ENCODE data around the gene NUDT19. TPM values are rescaled to one million over a fixed set of nuclear protein-coding genes. Genes with fewer than 3 reads are reported as not detected.
"Not testable (repeated sequence)": the region's sequence is repeated elsewhere in the genome, so short reads cannot be mapped to it uniquely, and the experiment has no call there.

The NUDT19 gene
- total RNA-seq, 1 donor from 2014 or later: 16.9 TPM

DNA sequence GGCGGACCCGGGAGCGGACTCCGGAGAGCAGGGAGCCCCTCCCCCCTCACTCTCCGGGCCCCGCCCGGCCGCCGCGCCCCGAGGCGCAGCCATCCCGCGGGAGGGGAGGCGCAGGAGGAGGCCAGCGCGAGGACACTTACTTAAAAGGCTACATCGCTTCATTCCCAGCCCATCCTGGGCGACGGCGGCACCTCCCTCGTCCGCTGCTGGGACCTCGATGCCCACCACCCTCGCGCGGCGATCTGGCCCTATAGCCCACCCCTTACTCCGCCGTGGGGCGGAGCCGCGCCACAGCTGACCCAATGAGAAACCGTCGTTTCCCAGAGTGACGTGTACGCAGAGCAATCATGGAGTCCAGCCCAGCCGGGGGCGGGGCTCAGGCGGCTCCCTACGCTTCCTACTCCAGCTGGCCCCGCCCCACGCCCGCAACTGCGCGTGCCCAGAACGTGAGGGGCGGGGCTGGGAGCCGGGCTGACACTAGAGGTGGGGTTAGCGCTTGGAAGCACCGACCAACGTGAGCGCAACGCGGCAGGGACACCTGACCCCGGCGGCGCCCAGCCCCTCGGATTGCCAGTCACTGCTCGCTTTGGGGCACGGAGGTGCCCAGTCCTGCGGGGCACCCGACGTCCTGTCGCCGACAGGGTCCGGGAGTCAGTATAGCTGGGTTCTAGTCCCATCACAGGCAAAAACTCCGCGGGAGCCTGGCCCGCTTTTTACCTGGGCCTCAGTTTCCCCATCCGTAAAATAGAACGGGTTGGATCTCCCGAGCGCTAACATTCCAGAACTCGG, 16.5 kb upstream of the NUDT19 start, which contains the start of gene ANKRD27:
ANKRD27 (minus strand) TSS at position 250 of the 789 bp plus-strand sequence. CDS start 16,165 bp downstream, outside the sequence.
- peak; percentile 75 for DNase-seq (ENCODE audit: extremely low read depth, low read depth, low spot score)

DNA sequence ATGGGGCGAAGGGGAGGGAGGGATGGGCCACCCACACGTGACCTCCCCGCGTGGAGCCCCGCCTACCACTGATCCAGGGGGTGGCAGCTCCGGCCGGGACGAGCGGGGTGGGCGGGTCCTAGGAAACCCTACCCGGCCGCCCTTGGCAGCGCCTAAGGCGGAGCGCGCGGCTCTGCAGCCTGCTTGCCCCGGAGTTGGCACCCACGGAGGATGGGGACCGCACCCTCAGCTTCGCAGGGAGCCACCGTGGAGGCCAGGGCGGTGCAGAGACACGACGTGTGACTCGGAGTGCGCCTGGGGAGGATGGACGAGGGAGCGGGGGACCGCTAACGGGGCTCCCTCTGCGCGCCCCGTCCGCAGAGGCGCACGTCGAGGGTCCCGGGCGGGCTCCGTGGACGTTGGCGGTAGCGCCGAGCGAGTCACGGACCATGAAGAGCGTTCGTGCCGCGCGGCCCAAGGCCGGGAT, 15.9 kb upstream of the NUDT19 start, which contains the start of gene RGS9BP:
RGS9BP (plus strand) TSS at position 129 of the 466 bp plus-strand sequence. CDS start 416 bp downstream, outside the sequence.
- DNase-seq (ENCODE audit: extremely low read depth, low read depth, low spot score): no peak

DNA sequence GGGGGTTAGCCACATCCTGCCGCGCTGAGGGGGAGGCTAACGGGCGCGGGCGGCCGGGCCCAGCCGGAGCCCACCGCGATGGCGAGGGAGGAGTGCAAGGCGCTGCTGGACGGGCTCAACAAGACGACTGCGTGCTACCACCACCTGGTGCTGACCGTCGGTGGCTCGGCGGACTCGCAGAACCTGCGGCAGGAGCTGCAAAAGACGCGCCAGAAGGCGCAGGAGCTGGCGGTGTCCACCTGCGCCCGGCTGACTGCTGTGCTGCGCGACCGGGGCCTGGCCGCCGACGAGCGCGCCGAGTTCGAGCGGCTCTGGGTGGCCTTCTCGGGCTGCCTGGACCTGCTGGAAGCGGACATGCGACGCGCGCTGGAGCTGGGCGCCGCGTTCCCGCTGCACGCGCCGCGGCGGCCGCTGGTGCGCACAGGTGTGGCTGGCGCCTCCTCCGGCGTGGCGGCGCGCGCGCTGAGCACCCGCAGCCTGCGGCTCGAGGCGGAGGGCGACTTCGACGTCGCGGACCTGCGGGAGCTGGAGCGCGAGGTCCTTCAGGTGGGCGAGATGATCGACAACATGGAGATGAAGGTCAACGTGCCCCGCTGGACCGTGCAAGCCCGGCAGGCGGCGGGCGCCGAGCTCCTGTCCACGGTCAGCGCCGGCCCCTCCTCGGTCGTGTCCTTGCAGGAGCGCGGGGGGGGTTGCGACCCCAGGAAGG, 15.3 kb upstream of the NUDT19 start:
- DNase-seq (ENCODE audit: extremely low read depth, low read depth, low spot score): no peak

DNA sequence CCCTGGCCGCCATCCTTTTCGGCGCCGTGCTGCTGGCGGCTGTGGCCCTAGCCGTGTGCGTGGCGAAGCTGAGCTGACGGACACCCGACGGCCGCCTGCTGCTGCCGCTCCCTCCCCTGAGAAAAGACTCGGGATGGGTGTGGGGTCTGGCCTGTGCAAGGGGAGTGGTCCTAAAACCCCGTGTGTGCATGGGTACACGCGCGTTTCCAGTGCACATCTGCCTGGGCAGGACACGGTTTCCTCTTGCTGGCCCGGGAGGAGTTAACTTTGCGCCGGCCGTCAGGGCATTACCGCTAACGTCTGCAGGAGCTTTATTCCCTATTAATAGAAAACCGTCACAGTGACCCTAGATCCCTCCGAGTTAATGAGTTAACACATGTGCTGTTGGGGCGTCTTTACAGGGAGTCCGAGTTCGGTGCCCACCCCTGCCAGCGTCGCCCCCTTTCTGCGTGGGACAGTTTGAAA, 14.7 kb upstream of the NUDT19 start:
- DNase-seq (ENCODE audit: extremely low read depth, low read depth, low spot score): no peak

DNA sequence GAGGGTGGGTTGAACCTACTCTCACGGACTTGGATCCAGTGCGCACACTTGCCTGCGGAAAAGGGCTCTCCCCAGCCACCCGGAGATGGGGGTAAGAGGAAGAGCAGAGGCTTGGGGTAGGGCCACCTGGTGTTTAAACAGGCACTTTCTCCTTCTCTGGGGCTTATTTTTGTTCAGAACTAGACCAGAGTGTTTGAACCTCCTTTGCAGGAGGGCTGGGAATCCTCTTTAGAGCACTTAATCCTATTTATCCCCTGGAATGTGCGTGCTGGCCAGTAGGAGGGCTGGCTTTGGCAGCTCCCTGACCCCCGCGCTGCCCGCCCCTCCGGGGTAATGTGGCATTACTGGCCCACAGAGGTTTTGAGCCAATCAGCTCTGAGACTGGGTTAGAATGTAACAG, 14.0 kb upstream of the NUDT19 start:
- no peak for DNase-seq (ENCODE audit: extremely low read depth, low read depth, low spot score)

DNA sequence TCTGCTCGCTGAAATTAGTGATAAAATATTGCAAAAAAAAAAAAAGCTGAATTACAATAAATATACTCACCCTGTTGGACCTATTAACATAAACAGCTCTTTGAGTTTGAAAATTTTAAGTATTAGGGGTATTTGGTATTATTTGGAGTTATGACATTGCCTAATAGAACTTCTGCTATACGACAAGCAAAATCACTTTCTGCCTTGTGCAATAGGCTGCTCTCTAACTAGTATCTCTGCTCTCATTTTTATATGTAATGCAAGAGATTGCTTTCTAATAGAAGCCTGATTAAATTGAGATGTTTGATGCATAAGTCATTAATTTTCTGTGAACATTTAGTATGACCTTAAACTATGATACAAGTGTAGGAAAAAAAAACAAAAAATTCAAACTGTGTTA, 10.6 kb upstream of the NUDT19 start:
- DNase-seq (ENCODE audit: extremely low read depth, low read depth, low spot score): no peak

DNA sequence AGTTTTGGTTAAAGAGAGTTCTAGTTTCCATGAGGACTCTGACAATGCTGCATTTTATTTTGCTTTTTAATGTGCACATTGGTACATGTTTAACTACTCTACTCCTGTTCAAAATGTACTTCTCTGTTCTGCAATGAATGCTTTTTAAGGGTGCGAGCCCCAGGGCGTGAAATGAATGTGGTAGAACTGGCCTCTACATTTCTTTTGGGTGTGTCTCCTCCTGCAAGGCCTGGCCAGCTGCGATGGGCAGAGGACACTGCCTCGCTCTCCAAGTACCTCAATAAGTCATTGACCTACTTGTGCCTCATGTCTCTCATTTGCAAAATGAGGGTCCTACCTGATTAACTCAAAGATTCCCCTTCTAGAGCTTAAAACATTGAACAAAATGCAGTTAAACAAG, 9.3 kb upstream of the NUDT19 start:
- no peak for DNase-seq (ENCODE audit: extremely low read depth, low read depth, low spot score)

DNA sequence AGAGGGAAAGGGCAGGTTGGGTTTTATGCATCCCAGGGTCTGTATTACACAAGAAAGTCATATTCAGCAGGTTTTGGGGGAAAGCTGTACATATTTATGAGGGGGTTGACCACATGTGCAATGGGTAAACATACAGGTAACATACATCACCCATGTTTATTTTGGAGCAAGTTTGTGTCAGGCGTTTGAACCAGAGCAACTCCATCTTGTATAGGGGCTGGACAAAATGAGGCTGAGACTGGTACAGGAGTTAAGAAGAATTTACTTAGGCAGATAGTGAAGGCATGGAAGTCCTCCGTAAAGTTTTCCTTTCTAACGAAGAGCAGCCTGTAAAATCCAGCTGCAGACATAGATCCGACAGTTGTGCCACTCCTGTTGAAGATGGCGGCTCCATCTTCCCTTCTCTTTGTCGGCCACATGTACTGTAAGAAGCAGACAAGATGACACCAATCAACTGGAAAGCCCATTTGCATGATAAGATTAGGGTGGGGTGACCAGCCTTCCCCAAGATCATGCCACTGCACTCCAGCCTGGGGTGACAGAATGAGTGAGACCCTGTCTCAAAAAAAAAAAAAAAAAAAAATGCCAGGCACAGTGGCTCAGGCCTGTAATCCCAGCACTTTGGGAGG, 4.7 kb upstream of the NUDT19 start:
- DNase-seq (ENCODE audit: extremely low read depth, low read depth, low spot score): no peak

DNA sequence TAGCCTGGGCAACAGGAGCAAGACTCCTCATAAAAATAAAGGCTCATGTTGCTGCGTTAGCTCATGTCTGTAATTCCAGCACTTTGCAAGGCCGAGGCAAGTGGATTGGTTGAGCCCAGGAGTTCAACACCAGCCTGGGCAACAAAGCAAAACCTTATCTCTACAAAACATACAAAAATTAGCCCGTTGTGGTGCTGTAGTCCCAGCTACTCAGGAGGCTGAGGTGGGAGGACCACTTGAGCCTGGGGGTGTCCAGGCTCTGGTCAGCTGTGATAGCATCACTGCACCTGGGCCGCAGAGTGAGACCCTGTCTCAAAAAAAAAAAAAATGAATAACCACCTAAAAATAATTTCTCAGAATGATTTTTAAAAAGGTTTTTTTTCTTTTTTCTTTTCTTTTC, 3.9 kb upstream of the NUDT19 start:
- DNase-seq (ENCODE audit: extremely low read depth, low read depth, low spot score): no peak

DNA sequence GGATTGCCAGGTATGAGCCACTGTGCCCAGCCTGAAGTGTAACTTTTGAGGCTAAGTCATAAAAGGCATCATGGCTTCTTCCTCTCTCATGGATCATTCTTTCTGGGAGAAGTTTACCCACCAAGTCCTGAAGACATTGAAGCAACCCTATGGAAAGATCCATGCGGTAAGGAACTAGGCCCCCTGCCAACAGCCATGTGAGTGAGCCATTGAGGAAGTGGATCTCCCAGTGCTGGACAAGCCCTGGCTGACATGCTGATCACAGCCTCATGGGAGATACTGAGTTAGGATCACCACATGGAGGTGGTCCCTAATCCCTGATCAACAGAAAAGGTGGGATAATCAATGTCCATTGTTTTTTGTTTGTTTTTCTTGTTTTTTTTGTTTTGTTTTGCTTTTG, 3.3 kb upstream of the NUDT19 start:
- DNase-seq (ENCODE audit: extremely low read depth, low read depth, low spot score): no peak

DNA sequence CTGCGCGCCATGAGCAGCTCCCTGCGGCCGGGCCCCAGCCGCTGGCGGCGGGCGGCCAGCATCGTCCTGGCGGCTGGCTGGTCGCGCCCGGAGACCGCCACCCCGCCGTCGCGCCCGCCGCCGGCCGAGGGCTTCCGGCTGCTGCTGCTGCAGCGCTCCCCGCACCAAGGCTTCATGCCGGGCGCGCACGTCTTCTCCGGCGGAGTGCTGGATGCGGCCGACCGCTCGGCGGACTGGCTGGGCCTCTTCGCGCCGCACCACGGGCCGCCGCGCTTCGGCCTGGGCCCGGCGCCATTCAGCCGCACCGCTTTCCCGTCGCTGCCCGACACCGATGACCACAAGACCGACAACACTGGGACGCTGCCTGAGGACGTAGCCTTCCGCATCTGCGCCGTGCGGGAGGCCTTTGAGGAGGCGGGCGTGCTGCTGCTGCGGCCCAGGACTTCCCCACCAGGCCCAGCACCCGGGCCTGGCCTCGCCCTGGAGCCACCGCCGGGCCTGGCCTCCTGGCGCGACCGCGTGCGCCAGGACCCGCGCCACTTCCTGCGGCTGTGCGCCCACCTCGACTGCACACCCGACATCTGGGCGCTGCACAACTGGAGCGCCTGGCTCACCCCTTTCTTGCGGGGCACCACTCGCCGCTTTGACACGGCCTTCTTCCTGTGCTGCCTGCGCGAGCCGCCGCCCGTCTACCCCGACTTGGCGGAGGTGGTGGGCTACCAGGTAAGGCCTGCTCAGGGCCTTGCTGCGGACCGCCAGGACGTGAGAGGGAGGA, 518 bp downstream of the NUDT19 start:
- DNase-seq (ENCODE audit: extremely low read depth, low read depth, low spot score): no peak

DNA sequence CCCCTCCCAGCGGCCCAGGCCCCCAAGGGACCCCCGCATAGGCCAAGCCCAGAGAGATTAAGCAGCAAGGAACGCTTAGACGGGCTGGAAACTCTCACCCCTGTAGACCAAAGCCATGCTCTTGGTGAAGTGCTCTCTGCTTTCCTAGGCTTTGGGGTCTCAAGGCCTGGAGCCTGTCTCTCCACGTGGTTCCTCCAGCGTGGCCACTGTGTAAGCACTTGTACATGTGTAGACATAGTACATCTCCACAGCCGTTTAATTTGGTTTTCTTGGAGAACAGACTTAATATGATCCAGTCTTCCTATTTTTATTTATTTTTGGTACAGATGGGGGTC, 1.1 kb downstream of the NUDT19 start:
- DNase-seq (ENCODE audit: extremely low read depth, low read depth, low spot score): no peak

DNA sequence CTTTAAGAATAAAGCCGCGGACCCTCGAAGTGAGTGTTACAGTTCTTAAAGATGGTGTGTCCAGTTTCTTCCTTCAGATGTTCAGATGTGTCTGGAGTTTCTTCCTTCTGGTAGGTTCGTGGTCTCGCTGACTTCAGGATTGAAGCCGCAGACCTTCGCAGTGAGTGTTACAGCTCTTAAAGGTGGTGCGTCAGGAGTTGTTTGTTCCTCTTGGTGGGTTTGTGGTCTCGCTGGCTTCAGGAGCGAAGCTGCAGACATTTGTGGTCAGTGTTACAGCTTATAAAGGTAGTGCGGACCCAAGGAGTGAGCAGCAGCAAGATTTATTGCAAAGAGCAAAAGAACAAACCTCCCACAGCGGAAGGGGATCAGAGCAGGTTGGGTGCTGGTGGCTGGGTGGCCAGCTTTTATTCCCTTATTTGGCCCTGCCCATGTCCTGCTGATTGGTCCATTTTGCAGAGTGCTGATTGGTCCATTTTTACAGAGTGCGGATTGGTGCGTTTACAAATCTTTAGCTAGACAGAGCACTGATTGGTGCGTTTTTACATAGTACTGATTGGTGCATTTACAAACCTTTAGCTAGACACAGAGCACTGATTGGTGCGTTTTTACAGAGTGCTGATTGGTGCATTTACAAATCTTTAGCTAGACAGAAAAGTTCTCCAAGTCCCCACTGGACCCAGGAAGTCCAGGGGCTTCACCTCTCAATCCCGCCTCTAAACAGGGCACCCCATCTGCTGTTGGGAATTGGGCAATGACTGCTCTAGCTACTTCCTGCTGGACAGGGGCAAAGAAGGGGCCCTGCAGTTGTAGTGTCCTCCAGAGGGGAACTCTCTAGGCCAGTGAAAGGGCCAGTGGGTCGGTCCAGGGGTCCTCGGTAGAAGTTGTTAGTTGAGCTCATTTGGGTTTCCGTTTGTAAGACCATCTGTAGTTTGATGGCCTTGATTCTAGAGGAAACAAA, 1.8 kb downstream of the NUDT19 start:
- DNase-seq (ENCODE audit: extremely low read depth, low read depth, low spot score): not testable (repeated sequence)

DNA sequence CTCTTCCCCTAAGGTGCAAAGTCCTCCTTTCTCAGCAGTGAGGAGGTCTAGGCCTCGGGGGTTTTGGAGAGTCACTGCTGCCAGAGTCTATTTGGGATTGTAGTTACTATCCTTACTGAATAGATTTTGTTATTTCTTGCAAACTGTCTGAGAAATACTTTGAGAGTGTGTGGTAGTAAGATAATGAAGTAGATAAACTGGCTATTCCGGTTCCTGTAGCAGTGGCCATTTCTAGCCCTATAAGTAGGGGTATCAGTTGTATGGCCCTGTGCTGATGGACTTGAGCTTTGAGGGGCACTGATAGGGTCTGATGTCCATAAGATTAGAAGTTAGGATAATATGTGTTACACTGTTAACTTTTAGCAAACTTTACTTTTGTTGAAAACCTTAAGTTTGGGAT, 2.7 kb downstream of the NUDT19 start:
- DNase-seq (ENCODE audit: extremely low read depth, low read depth, low spot score): not testable (repeated sequence)

DNA sequence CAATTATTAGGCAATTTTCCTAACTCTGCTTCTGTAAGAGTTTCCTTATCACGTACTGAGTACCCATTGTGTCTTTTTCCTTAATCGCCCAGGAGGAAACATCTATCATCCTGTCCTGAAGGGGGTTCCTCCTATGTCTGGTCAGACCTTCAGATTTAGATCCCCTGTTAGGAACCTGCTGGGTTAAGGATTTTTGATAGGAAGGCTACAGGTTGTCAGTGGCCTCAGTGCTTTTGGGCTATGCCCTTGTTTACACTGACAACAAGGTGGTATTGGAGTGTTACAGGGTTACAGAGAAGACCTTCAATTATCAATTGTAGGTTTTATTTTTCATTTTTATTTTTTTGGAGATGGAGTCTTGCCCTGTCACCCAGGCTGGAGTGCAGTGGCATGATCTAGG, 3.2 kb downstream of the NUDT19 start:
- DNase-seq (ENCODE audit: extremely low read depth, low read depth, low spot score): not testable (repeated sequence)

DNA sequence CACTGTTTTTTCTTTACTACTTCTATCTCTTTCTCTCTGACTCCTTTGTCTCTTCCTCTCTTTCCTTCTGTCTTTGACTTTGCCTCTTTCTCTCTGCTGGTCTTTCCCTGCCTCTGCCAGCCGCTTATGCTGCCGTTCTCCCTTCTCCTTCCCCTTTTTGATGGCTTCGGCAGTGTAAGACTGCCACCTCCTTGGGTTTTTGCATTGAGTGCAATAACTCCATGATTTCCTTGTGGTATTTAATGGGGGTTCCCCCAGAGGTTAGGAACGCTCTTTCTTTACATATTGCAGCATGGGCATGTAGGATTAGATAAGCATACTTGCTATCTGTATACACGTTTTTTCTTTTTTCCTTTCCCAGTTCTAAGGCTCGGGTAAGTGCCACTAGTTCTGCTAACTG, 3.9 kb downstream of the NUDT19 start:
- not testable (repeated sequence) for DNase-seq (ENCODE audit: extremely low read depth, low read depth, low spot score)

DNA sequence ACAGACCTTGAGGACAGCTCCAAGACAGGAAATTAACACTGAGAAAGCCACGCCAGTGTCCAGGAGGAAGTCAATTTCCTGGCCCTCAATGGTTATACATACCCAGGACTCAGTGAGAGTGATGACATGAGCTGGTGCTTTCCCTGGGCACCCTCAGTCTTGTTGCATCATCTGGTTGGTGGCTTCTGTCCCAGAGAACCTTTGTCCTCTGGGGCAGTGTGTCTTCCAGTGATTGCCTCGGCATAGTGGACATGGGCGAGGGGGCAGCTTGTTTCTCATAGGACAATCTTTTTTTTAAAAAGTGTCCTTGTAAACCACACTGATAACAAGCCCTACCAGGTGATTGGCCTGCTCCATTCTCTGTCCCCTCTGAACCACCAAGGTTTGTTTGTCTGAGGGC, 5.2 kb downstream of the NUDT19 start:
- DNase-seq (ENCODE audit: extremely low read depth, low read depth, low spot score): not testable (repeated sequence)

DNA sequence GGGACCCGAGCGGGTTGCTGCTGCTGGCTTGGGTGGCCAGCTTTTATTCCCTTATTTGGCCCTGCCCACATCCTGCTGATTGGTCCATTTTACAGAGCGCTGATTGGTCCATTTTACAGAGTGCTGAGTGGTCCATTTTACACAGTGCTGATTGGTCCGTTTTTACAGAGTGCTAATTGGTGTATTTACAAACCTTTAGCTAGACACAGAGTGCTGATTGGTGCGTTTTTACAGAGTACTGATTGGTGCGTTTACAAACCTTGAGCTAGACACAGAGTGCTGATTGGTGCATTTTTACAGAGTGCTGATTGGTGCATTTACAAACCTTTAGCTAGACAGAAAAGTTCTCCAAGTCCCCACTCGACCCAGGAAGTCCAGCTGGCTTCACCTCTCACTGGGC, 8.5 kb downstream of the NUDT19 start:
- DNase-seq (ENCODE audit: extremely low read depth, low read depth, low spot score): not testable (repeated sequence)

DNA sequence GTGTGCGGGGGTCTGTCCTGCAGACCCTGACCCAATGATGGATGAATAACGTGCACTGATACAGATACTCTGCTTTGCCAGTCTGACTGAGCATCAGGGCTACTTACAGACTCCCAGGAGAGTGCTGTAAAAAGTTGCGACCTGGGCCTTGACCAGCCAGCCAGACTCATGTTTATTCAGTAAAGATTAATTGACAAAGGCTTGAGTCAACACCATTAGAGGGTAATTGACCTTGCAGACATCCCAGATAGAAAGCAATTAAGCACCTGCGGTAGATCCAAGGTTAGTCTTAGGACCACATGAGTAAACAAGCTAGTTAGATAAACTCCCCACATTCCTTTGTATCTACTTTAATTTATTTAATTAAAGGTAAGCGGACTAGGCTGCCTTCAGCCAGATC, 10.4 kb downstream of the NUDT19 start:
- DNase-seq (ENCODE audit: extremely low read depth, low read depth, low spot score): no peak
